ENCODE measurements around the gene TP73.

DNA sequence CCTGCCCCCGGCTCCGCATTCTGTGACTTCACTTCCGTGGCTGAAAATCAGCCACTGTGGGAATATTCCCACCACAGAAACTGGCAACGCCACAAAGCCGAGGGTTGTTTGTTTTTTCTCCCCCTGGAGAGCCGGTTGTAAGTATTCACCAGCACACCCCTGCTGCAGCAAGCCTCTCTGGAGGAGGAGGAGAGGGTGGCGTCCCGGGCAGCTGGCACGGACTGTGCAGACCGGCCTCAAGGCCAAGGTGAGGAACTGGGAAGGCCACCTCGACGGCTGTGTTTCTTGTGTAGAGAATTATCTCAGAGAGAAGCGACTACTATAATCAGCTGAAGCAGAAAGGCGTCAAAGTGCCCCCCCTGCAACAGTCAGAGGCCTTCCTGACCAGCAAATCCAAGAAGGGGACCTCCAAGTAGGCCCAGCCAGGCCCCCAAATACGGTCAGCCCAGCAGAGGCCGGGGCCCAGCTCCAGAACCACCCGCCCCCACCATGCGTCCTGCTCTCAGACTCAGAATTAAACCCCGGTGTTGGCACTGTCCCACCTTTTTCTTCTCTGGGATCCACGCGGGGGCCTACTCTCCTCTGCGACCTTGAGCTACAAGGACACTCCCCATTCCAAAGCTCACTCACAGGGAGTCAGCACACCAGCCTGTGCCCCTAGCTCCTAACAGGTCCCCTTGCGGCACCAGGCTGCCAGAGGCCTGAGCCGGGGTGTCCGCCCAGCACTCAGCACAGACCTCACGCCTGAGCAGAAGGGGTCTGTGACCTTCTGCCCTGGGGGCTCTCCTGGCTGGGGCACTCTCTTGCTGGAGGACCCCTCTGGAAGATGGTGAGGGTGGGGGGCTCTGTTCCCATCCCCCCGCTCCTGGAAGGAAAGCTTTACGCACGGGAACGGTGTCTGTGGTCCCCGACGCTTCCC is 119.1 kb downstream of the TP73 start:
- TF ChIP-seq ZFX (IDR thresholded peaks at IDR 0.05) (no peak), POLR2AphosphoS5 (IDR thresholded peaks at IDR 0.05; ENCODE audit: low read depth, low read length) (no peak), RAD21 (IDR thresholded peaks at IDR 0.05; ENCODE audit: low read depth) (no peak), EZH2 (IDR thresholded peaks at IDR 0.05) (no peak), POLR2A (IDR thresholded peaks at IDR 0.05; ENCODE audit: borderline replicate concordance, extremely low read depth, insufficient read depth, insufficient read length) (no peak), YY1 (IDR thresholded peaks at IDR 0.05; ENCODE audit: extremely low read depth, insufficient replicate concordance, low read depth, low read length) (no peak), CEBPB (IDR thresholded peaks at IDR 0.05; ENCODE audit: low read depth) (no peak), ZNF274 (IDR thresholded peaks at IDR 0.05; ENCODE audit: low read depth, low read length) (no peak), TCF7L2 (IDR thresholded peaks at IDR 0.05; ENCODE audit: borderline replicate concordance, extremely low read depth, insufficient read depth, insufficient read length) (no peak), EZH2phosphoT487 (IDR thresholded peaks at IDR 0.05; ENCODE audit: borderline replicate concordance) (no peak), EGR1 (IDR thresholded peaks at IDR 0.05; ENCODE audit: low read depth) (no peak)
- TF ChIP-seq, protein P1, sequence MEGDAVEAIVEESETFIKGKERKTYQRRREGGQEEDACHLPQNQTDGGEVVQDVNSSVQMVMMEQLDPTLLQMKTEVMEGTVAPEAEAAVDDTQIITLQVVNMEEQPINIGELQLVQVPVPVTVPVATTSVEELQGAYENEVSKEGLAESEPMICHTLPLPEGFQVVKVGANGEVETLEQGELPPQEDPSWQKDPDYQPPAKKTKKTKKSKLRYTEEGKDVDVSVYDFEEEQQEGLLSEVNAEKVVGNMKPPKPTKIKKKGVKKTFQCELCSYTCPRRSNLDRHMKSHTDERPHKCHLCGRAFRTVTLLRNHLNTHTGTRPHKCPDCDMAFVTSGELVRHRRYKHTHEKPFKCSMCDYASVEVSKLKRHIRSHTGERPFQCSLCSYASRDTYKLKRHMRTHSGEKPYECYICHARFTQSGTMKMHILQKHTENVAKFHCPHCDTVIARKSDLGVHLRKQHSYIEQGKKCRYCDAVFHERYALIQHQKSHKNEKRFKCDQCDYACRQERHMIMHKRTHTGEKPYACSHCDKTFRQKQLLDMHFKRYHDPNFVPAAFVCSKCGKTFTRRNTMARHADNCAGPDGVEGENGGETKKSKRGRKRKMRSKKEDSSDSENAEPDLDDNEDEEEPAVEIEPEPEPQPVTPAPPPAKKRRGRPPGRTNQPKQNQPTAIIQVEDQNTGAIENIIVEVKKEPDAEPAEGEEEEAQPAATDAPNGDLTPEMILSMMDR (IDR thresholded peaks at IDR 0.05 in 2 of 3, conservative IDR thresholded peaks at IDR 0.05 in 1 of 3; ENCODE audit: borderline replicate concordance in 1 of 3, insufficient read depth in 1 of 3, low read depth in 2 of 3, low read length in 2 of 3): no peak
- TF ChIP-seq, protein P2, sequence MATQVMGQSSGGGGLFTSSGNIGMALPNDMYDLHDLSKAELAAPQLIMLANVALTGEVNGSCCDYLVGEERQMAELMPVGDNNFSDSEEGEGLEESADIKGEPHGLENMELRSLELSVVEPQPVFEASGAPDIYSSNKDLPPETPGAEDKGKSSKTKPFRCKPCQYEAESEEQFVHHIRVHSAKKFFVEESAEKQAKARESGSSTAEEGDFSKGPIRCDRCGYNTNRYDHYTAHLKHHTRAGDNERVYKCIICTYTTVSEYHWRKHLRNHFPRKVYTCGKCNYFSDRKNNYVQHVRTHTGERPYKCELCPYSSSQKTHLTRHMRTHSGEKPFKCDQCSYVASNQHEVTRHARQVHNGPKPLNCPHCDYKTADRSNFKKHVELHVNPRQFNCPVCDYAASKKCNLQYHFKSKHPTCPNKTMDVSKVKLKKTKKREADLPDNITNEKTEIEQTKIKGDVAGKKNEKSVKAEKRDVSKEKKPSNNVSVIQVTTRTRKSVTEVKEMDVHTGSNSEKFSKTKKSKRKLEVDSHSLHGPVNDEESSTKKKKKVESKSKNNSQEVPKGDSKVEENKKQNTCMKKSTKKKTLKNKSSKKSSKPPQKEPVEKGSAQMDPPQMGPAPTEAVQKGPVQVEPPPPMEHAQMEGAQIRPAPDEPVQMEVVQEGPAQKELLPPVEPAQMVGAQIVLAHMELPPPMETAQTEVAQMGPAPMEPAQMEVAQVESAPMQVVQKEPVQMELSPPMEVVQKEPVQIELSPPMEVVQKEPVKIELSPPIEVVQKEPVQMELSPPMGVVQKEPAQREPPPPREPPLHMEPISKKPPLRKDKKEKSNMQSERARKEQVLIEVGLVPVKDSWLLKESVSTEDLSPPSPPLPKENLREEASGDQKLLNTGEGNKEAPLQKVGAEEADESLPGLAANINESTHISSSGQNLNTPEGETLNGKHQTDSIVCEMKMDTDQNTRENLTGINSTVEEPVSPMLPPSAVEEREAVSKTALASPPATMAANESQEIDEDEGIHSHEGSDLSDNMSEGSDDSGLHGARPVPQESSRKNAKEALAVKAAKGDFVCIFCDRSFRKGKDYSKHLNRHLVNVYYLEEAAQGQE (IDR thresholded peaks at IDR 0.05; ENCODE audit: low read depth): no peak
- TF ChIP-seq, protein P3, sequence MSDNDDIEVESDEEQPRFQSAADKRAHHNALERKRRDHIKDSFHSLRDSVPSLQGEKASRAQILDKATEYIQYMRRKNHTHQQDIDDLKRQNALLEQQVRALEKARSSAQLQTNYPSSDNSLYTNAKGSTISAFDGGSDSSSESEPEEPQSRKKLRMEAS (IDR thresholded peaks at IDR 0.05): no peak
